A549 (cell line): ENCODE measurements around the gene CHRD. TPM values are rescaled to one million over a fixed set of nuclear protein-coding genes. Genes with fewer than 3 reads are reported as not detected.
A peak's percentile ranks its signal among the peaks of the same experiment; 100 is the strongest.

Experiments
- ATAC-seq, 2 experiments: fragments of 200-7000 bp in 1 of 2; fragments of >200 bp in 1 of 2; cut with Nextera tagmentation in 1 of 2; cut with Tn5 transposase in 1 of 2; 3 replicates each; pipeline versions ENCODE4 v1.8.0 to v1.9.1; 2018 to 2020; ENCODE audit warnings: mild to moderate bottlenecking in 1 of 2, moderate library complexity in 1 of 2
- CTCF ChIA-PET: fragments of 300-600 bp; sonication (Branson Sonifier 250); formaldehyde crosslinking; extraction: SDS; loops from one replicate; lab custom pipeline; 2021; ENCODE audit warnings: antibody characterized with exemption, inconsistent platforms; lab: Yijun Ruan, JAX
- POLR2A ChIA-PET: fragments of 350-600 bp; formaldehyde crosslinking; extraction: SDS; loops from one replicate; lab custom pipeline; 2021; ENCODE audit warnings: antibody characterized with exemption, inconsistent platforms; lab: Yijun Ruan, JAX
- DNase-seq, 2 experiments: peaks; one replicate each; pipeline versions ENCODE4 v3.0.0 to v3.0.0-alpha.2; 2011 to 2016; ENCODE audit warnings: low read depth in 1 of 2, low spot score in 1 of 2
- FAIRE-seq: peaks from 2 replicates; lab custom pipeline; 2011; peaks lifted over from hg19 to GRCh38; lab: Jason Lieb, UNC
- H3K27ac ChIP-seq, 2 experiments: fragments of >200 bp; sonication (Bioruptor Twin); formaldehyde crosslinking; 3 replicates each; pipeline ENCODE4 v1.5.1; 2016 to 2017
- H3K4me1 ChIP-seq: fragments of >200 bp; sonication (Bioruptor Twin); formaldehyde crosslinking; 3 replicates; pipeline ENCODE4 v1.6.1; 2016
- H3K4me2 ChIP-seq: fragments of >200 bp; sonication (Bioruptor Twin); formaldehyde crosslinking; 3 replicates; pipeline ENCODE4 v1.6.1; 2016
- H3K4me3 ChIP-seq: fragments of >200 bp; sonication (Bioruptor Twin); formaldehyde crosslinking; 3 replicates; pipeline ENCODE4 v1.5.1; 2016
- H3K9me3 ChIP-seq: fragments of >200 bp; sonication (Bioruptor Twin); formaldehyde crosslinking; 3 replicates; pipeline ENCODE4 v1.6.1; 2016
- BCL3 ChIP-seq: fragments of >200 bp; sonication (Bioruptor Twin); formaldehyde crosslinking; IDR thresholded peaks from 3 replicates; pipeline ENCODE4 v1.6.1; 2016
- BHLHE40 ChIP-seq: IDR thresholded peaks from 2 replicates; pipeline ENCODE4 v1.6.1; 2012; ENCODE audit warnings: low read depth, low read length, inconsistent platforms
- CBX2 ChIP-seq: fragments of 200-600 bp; sonication (generic); IDR thresholded peaks from 2 replicates; pipeline ENCODE4 v1.6.1; 2016; ENCODE audit warnings: low read depth, mild to moderate bottlenecking, borderline replicate concordance
- CHD2 ChIP-seq: fragments of 150-350 bp; IDR thresholded peaks from 2 replicates; pipeline ENCODE4 v1.6.1; 2014; ENCODE audit warnings: low read length; ENCODE audit not compliant: partially characterized antibody
- CHD4 ChIP-seq: fragments of 200-600 bp; sonication (generic); IDR thresholded peaks from 2 replicates; pipeline ENCODE4 v1.6.1; 2016; ENCODE audit warnings: antibody characterized with exemption, mild to moderate bottlenecking, borderline replicate concordance
- EHMT2 ChIP-seq: fragments of 200-600 bp; sonication (generic); IDR thresholded peaks from 2 replicates; pipeline ENCODE4 v1.6.1; 2016; ENCODE audit warnings: antibody characterized with exemption, low read depth, mild to moderate bottlenecking, moderate library complexity
- FOSL2 ChIP-seq, 2 experiments: fragments of 450-650 bp in 1 of 2; fragments of >200 bp in 1 of 2; sonication (Bioruptor Twin) in 1 of 2; formaldehyde crosslinking; IDR thresholded peaks; 2 replicates each; pipeline versions ENCODE4 v1.5.0 to v1.6.1; 2016 to 2020; ENCODE audit warnings: mild to moderate bottlenecking in 1 of 2, moderate library complexity in 1 of 2
- GATA3 ChIP-seq: IDR thresholded peaks from 2 replicates; pipeline ENCODE4 v1.6.1; 2012; ENCODE audit warnings: borderline replicate concordance
- HEYL ChIP-seq: fragments of 250-450 bp; sonication (Bioruptor Pico); IDR thresholded peaks from 2 replicates; pipeline ENCODE4 v1.8.0; 2021; ENCODE audit warnings: mild to moderate bottlenecking, moderate library complexity
- HOXB13 ChIP-seq: fragments of 250-450 bp; sonication (Bioruptor Pico); IDR thresholded peaks from 2 replicates; pipeline ENCODE4 v1.5.0; 2020; ENCODE audit warnings: low read depth, mild to moderate bottlenecking, moderate library complexity
- HOXB5 ChIP-seq: fragments of 250-450 bp; sonication (Bioruptor Pico); IDR thresholded peaks from 2 replicates; pipeline ENCODE4 v1.5.0; 2020; ENCODE audit warnings: mild to moderate bottlenecking, moderate library complexity
- JUN ChIP-seq, 2 experiments: fragments of >200 bp; sonication (Bioruptor Twin); formaldehyde crosslinking; IDR thresholded peaks; 2 replicates in 1 of 2; 3 replicates in 1 of 2; pipeline ENCODE4 v1.6.1; 2016 to 2017
- JUNB ChIP-seq: fragments of >200 bp; sonication (Bioruptor Twin); formaldehyde crosslinking; IDR thresholded peaks from 2 replicates; pipeline ENCODE4 v1.6.1; 2016
- KDM1A ChIP-seq: fragments of 200-600 bp; sonication (generic); IDR thresholded peaks from 2 replicates; pipeline ENCODE4 v1.6.1; 2016; ENCODE audit warnings: low read depth, mild to moderate bottlenecking
- MAFK ChIP-seq: fragments of 450-650 bp; IDR thresholded peaks from 2 replicates; pipeline ENCODE4 v1.6.1; 2014; ENCODE audit not compliant: partially characterized antibody
- MYC ChIP-seq: IDR thresholded peaks from 2 replicates; pipeline ENCODE4 v1.6.1; 2012; ENCODE audit warnings: mild to moderate bottlenecking, inconsistent platforms, low read length, improper control_type of control experiment, borderline replicate concordance
- NFE2L2 ChIP-seq: fragments of 150-350 bp; conservative IDR thresholded peaks from 2 replicates; pipeline ENCODE4 v1.6.1; 2014; ENCODE audit warnings: low read length
- NPAS2 ChIP-seq: fragments of 250-450 bp; sonication (Bioruptor Pico); IDR thresholded peaks from 2 replicates; pipeline ENCODE4 v1.8.0; 2022; ENCODE audit warnings: mild to moderate bottlenecking, moderate library complexity, borderline replicate concordance
- NR3C1 ChIP-seq: fragments of >200 bp; sonication (Bioruptor Twin); formaldehyde crosslinking; IDR thresholded peaks from 3 replicates; pipeline ENCODE4 v1.6.1; 2017
- PBX3 ChIP-seq: IDR thresholded peaks from 2 replicates; pipeline ENCODE4 v1.6.1; 2012
- PHF8 ChIP-seq: fragments of 200-600 bp; sonication (generic); IDR thresholded peaks from 2 replicates; pipeline ENCODE4 v1.6.1; 2016; ENCODE audit warnings: low read depth, mild to moderate bottlenecking, antibody characterized with exemption, moderate library complexity, borderline replicate concordance
- POLR2AphosphoS2 ChIP-seq: conservative IDR thresholded peaks from 2 replicates; pipeline ENCODE4 v1.6.1; 2012; ENCODE audit warnings: low read length, improper control_type of control experiment, inconsistent platforms
- RAD21 ChIP-seq, 2 experiments: fragments of >200 bp in 1 of 2; sonication (Bioruptor Twin) in 1 of 2; formaldehyde crosslinking in 1 of 2; IDR thresholded peaks in 1 of 2; conservative IDR thresholded peaks in 1 of 2; 2 replicates in 1 of 2; 3 replicates in 1 of 2; pipeline ENCODE4 v1.6.1; 2012 to 2018; ENCODE audit warnings: inconsistent platforms in 1 of 2
- RCOR1 ChIP-seq: fragments of 150-350 bp; IDR thresholded peaks from 2 replicates; pipeline ENCODE4 v1.6.1; 2014; ENCODE audit warnings: antibody characterized with exemption, low read length, low read depth
- RNF2 ChIP-seq: fragments of 200-600 bp; sonication (generic); IDR thresholded peaks from 2 replicates; pipeline ENCODE4 v1.6.1; 2016; ENCODE audit warnings: low read depth, mild to moderate bottlenecking, antibody characterized with exemption, moderate library complexity, borderline replicate concordance
- TFCP2L1 ChIP-seq: fragments of 250-450 bp; sonication (Bioruptor Pico); IDR thresholded peaks from 2 replicates; pipeline ENCODE4 v1.5.0; 2021; ENCODE audit warnings: mild to moderate bottlenecking
- TP53 ChIP-seq: fragments of 250-450 bp; sonication (Bioruptor Pico); IDR thresholded peaks from 2 replicates; pipeline ENCODE4 v1.5.0; 2021; ENCODE audit warnings: mild to moderate bottlenecking, moderate library complexity
- ZC3H11A ChIP-seq: fragments of 450-650 bp; IDR thresholded peaks from 2 replicates; pipeline ENCODE4 v1.6.1; 2014; ENCODE audit warnings: antibody characterized with exemption, mild to moderate bottlenecking
- ZSCAN20 ChIP-seq: fragments of 250-450 bp; sonication (Bioruptor Pico); IDR thresholded peaks from 2 replicates; pipeline ENCODE4 v1.8.0; 2022; ENCODE audit warnings: mild to moderate bottlenecking, moderate library complexity
- WGBS: methylation state at CpG from one replicate; pipeline ENCODE4 v1.1.6; 2017; ENCODE audit errors: missing lambda C conversion rate; 5-methylcytosine and 5-hydroxymethylcytosine counted together
- polyA plus RNA-seq, 4 experiments: library from polyadenylated mRNA; depleted of rRNA in 3 of 4; stranded (reverse); fragments of >200 nt; fragmentation: RNase III in 1 of 4; extraction: RNeasy Plus Mini Kit Qiagen cat#74134 plus additional on column Dnase treatment in 1 of 4; gene quantifications; 2 replicates in 3 of 4; 3 replicates in 1 of 4; pipeline ENCODE4 v1.2.3, GENCODE V29; 2011 to 2017

Gene CHRD
- polyA plus RNA-seq, 2 of the 4 experiments (the other 2 are of a cell fraction): 0.13 to 0.19 TPM

- no peak for TF ChIP-seq RCOR1
- TF ChIP-seq HOXB5 (CRISPR knock-in tag): no peak
- no peak for TF ChIP-seq MYC
- TF ChIP-seq, all 56 proteins: peak for 5
Observed at GRCh38 chr3:184371570-184372018, 8.3 kb upstream of the CHRD start (continued).

- DNase-seq (no peak), FAIRE-seq (no peak), ATAC-seq (no peak)
- H3K4me1 ChIP-seq: peaks cover 8% of the 10 kb centered on the region; the same call in 2 of the 3 replicates
- 64% methylated on average over 8 of the region's 8 CpGs for WGBS
- H3K4me2 ChIP-seq: no peak overlapping the region
- no peak overlapping the region for H3K27ac ChIP-seq
- H3K9me3 ChIP-seq: no peaks in the 10 kb centered on the region
- TF ChIP-seq ZSCAN20 (CRISPR knock-in tag) (no peak), MAFK (peak; percentile 37), TP53 (CRISPR knock-in tag) (no peak), RNF2 (no peak)
- ChIA-PET CTCF (interaction anchor here (0.7 to 13.6 kb wide), 28 partner anchors 8 to 189 kb away, joined by 3 to 171 read pairs (median 6); partner anchors contain the start of gene EPHB3), POLR2A (interaction anchor here (1.2 to 1.6 kb wide), 3 partner anchors 10 to 145 kb away, joined by 3 read pairs; no protein-coding TSS in a partner anchor)
- no peak overlapping the region for H3K4me3 ChIP-seq
Observed at GRCh38 chr3:184372296-184372821, 7.5 kb upstream of the CHRD start.

- ChIA-PET POLR2A (interaction anchor here (1.3 kb wide), 1 partner anchor 145 kb away, joined by 3 read pairs; no protein-coding TSS in a partner anchor), CTCF (interaction anchor here (0.9 to 13.6 kb wide), 10 partner anchors 9 to 188 kb away, joined by 3 to 171 read pairs (median 16); partner anchors contain the start of gene EPHB3)
- H3K9me3 ChIP-seq: no peaks in the 10 kb centered on the region
- FAIRE-seq (no peak), DNase-seq (no peak), ATAC-seq (peak in 1 of 2 experiments; percentile 17; a peak in 1 of 6 replicates)
- H3K4me1 ChIP-seq: peaks cover 10% of the 10 kb centered on the region; the same call in 2 of the 3 replicates
- H3K4me3 ChIP-seq: no peak overlapping the region
- WGBS: 67% methylated on average over 2 of the region's 5 CpGs
- H3K27ac ChIP-seq: no peak overlapping the region
- no peak overlapping the region for H3K4me2 ChIP-seq
- TF ChIP-seq KDM1A: no peak
- TF ChIP-seq NFE2L2: no peak
- TF ChIP-seq GATA3: no peak
- TF ChIP-seq BCL3: no peak
- no peak for TF ChIP-seq HOXB13 (CRISPR knock-in tag)
- TF ChIP-seq NPAS2: no peak
- TF ChIP-seq HOXB5 (CRISPR knock-in tag): no peak
- no peak for TF ChIP-seq PHF8
Observed at GRCh38 chr3:184372911-184373310, 6.9 kb upstream of the CHRD start.

- no peak for DNase-seq
- H3K4me2 ChIP-seq: no peak overlapping the region
- WGBS: 53% methylated on average over 6 of the region's 6 CpGs
- peaks cover 12% of the 10 kb centered on the region; the same call in 2 of the 3 replicates for H3K4me1 ChIP-seq
- no peaks in the 10 kb centered on the region for H3K9me3 ChIP-seq
- H3K27ac ChIP-seq: no peak overlapping the region
- H3K4me3 ChIP-seq: no peak overlapping the region
- POLR2A ChIA-PET: no interaction called here
- FAIRE-seq: no peak
- no peak for ATAC-seq
- CTCF ChIA-PET: interaction anchor here (0.7 to 13.6 kb wide), 10 partner anchors 10 to 188 kb away, joined by 3 to 171 read pairs (median 10); partner anchors contain the start of gene EPHB3
- TF ChIP-seq HEYL (CRISPR knock-in tag) (no peak), NPAS2 (no peak), CHD4 (no peak), JUN (IDR thresholded peaks at IDR 0.05) (no peak), POLR2AphosphoS2 (no peak), FOSL2 (IDR thresholded peaks at IDR 0.05) (no peak), FOSL2 (CRISPR knock-in tag; IDR thresholded peaks at IDR 0.05) (no peak), JUNB (no peak), ZC3H11A (no peak), CHD2 (no peak), RAD21 (conservative IDR thresholded peaks at IDR 0.05 in 1 of 2, IDR thresholded peaks at IDR 0.05 in 1 of 2) (no peak), CBX2 (no peak), TFCP2L1 (CRISPR knock-in tag) (no peak), PBX3 (no peak), BHLHE40 (no peak), NR3C1 (no peak), EHMT2 (no peak), BCL3 (no peak), PHF8 (no peak), ZSCAN20 (CRISPR knock-in tag) (no peak)
Observed at GRCh38 chr3:184373422-184373821, 6.4 kb upstream of the CHRD start.
